Mesangial cell (primary cell): ENCODE data around the gene IPMK. TPM values are rescaled to one million over a fixed set of nuclear protein-coding genes. Genes with fewer than 3 reads are reported as not detected.

ENCODE experiments used
- total RNA-seq: library from RNA; depleted of rRNA; stranded (reverse); fragments of >200 nt; gene quantifications from 2 replicates; pipeline ENCODE4 v1.2.3, GENCODE V29; 2015

IPMK gene
- 2.6 and 3.4 TPM in 2 replicates for total RNA-seq

DNA sequence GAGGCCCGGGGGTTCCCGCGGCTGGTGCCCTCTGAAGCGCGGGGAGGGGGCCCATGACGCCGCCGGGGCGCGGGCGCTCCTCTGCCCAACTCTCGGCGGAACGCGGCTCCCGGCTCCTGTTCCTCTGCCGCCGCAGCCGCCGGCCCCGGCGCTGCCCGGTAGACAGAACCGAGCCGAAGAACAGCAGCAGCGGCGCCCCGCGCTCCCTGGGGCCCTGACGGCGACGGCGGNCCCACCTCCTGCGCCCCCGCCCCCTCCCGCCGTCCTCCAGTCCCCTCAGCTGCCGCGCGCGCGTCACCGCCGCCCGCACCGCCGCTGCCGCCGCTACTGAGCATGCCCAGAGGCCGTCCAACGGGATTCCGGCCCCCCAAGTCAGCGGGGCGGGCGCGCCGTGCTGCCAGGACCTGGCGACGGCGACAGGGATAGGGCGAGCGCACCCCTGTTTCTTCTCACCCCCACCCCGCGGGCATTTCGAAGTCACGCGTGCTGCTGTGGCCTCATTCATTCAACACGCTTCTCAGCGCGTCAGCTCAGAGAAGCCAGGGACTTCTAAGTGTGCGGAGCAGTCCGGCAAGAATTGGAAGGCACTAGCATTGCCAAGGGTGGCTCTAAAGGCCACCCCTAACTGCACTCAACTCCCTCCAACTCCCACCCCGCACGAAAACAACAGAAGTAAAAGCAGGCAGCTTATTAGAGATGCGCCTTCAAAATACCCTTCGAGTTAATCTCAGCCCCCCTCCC lies at the start of gene IPMK:
Gene IPMK (minus strand): TSS at position 182 of the 741 bp plus-strand sequence. CDS start 283 bp downstream, outside the sequence.

DNA sequence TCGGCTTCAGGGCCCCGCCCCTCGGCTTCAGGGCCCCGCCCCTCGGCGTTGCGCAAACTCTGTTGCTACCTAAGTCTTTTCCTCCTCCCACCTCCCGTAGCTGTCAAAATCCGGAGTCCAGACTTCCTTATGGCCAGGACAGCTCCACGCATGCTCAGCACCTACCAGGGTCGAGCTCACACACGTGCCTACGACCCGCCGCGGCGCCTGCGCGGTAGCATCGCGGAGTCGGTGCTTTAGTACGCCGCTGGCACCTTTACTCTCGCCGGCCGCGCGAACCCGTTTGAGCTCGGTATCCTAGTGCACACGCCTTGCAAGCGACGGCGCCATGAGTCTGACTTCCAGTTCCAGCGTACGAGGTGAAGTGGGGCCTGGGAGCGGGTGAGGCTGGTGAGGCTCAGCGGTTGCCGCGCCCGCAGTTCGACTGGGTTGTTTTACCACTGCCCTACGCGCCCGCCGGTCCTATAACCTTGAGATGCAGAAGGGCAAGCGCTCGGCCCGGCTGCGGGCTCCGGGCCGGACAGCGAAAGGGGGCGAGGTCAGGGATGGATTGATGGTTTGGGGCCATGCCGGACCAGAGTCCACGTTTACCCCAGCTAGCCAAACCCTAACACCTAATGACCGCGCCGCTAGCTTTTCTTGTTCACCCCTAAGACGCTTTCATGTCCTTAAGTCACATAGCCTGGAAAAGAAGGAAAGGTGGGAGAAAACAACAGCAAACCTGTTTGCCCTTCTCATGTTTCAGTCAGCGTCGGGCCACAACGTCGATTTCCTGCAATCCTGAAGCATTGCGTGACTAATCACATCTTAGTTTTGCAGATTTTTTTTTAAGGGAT lies 1.5 kb upstream of the IPMK start, which contains the start of gene CISD1:
Gene CISD1 (plus strand): TSS at position 217 of the 836 bp plus-strand sequence. CDS start 112 bp downstream, at position 329.

Other genes with a start within 250 kb of the IPMK start
- 15.6 and 17.4 TPM in 2 replicates for gene CISD1, start 1.3 kb upstream of the IPMK start, total RNA-seq
- 10.5 and 11.4 TPM in 2 replicates for gene UBE2D1, start 67.1 kb upstream of the IPMK start, total RNA-seq
- gene TFAM, start 117.5 kb upstream of the IPMK start, total RNA-seq, result 12.5 and 16.6 TPM in 2 replicates
- gene BICC1, start 245.0 kb upstream of the IPMK start, total RNA-seq, result 68.8 and 186 TPM in 2 replicates